K562 (cell line): ENCODE results near the gene DCAF7. TPM values are rescaled to one million over a fixed set of nuclear protein-coding genes. Genes with fewer than 3 reads are reported as not detected.
A peak's percentile ranks its signal among the peaks of the same experiment; 100 is the strongest.

Source experiments
- ATF7 ChIP-seq: fragments of 450-650 bp; IDR thresholded peaks from 2 replicates; pipeline ENCODE4 v1.7.1; 2014; ENCODE audit warnings: mild to moderate bottlenecking, moderate library complexity
- CREB1 ChIP-seq, 2 experiments: sonication (generic) in 1 of 2; formaldehyde crosslinking in 1 of 2; IDR thresholded peaks; 2 replicates each; pipeline versions ENCODE4 v1.6.1 to v1.8.0; 2012 to 2022; ENCODE audit warnings: inconsistent platforms in 1 of 2, mild to moderate bottlenecking in 1 of 2, missing genetic modification reagents in 1 of 2, moderate library complexity in 1 of 2
- DACH1 ChIP-seq: fragments of 450-650 bp; IDR thresholded peaks from 2 replicates; pipeline ENCODE4 v1.6.1; 2018; ENCODE audit not compliant: partially characterized antibody
- FOXP1 ChIP-seq: sonication (generic); formaldehyde crosslinking; IDR thresholded peaks from 2 replicates; pipeline ENCODE4 v1.8.0; 2022; ENCODE audit warnings: mild to moderate bottlenecking, missing genetic modification reagents
- ID3 ChIP-seq, 2 experiments: fragments of 250-450 bp in 1 of 2; fragments of 450-650 bp in 1 of 2; sonication (Bioruptor Pico) in 1 of 2; IDR thresholded peaks; 2 replicates each; pipeline versions ENCODE4 v1.6.1 to v1.8.0; 2016 to 2021; ENCODE audit warnings: mild to moderate bottlenecking in 2 of 2, moderate library complexity in 2 of 2, missing compliant biosample characterization in 1 of 2, missing genetic modification characterization in 1 of 2
- MYNN ChIP-seq, 2 experiments: sonication (generic); formaldehyde crosslinking in 1 of 2; IDR thresholded peaks; 2 replicates each; pipeline versions ENCODE4 v1.5.0 to v1.6.1; 2016 to 2020; ENCODE audit warnings: antibody characterized with exemption in 1 of 2, missing genetic modification reagents in 1 of 2
- NKRF ChIP-seq: fragments of 450-650 bp; IDR thresholded peaks from 2 replicates; pipeline ENCODE4 v1.6.1; 2016; ENCODE audit warnings: borderline replicate concordance
- PTTG1 ChIP-seq: fragments of 450-650 bp; IDR thresholded peaks from 2 replicates; pipeline ENCODE4 v1.6.1; 2016; ENCODE audit warnings: low read depth, mild to moderate bottlenecking, missing genetic modification characterization, missing compliant biosample characterization
- RB1 ChIP-seq: fragments of 450-650 bp; IDR thresholded peaks from 2 replicates; pipeline ENCODE4 v1.6.1; 2017; ENCODE audit warnings: low read depth, mild to moderate bottlenecking
- TCFL5 ChIP-seq: fragments of 250-450 bp; sonication (Bioruptor Pico); conservative IDR thresholded peaks from 2 replicates; pipeline ENCODE4 v1.6.1; 2021; ENCODE audit warnings: mild to moderate bottlenecking, moderate library complexity, matching md5 sums
- TOE1 ChIP-seq, 2 experiments: fragments of 450-650 bp in 1 of 2; sonication (generic) in 1 of 2; formaldehyde crosslinking in 1 of 2; IDR thresholded peaks; 2 replicates each; pipeline versions ENCODE4 v1.7.1 to v1.8.0; 2016 to 2022; ENCODE audit warnings: borderline replicate concordance in 2 of 2, mild to moderate bottlenecking in 2 of 2, antibody characterized with exemption in 1 of 2, inconsistent platforms in 1 of 2, low read depth in 1 of 2, missing genetic modification reagents in 1 of 2, moderate library complexity in 1 of 2
- YBX1 ChIP-seq: fragments of 450-650 bp; IDR thresholded peaks from 2 replicates; pipeline ENCODE4 v1.7.1; 2016; ENCODE audit warnings: mild to moderate bottlenecking
- ZBED1 ChIP-seq: IDR thresholded peaks from 2 replicates; pipeline ENCODE4 v1.6.1; 2014
- ZC3H11A ChIP-seq: IDR thresholded peaks from 2 replicates; pipeline ENCODE4 v1.6.1; 2012; ENCODE audit warnings: low read depth, low read length, improper control_type of control experiment
- ZNF217 ChIP-seq: sonication (generic); formaldehyde crosslinking; IDR thresholded peaks from 2 replicates; pipeline ENCODE4 v1.8.0; 2022; ENCODE audit warnings: mild to moderate bottlenecking, missing genetic modification reagents
- ZNF277 ChIP-seq: fragments of 250-450 bp; sonication (Bioruptor Pico); IDR thresholded peaks from 2 replicates; pipeline ENCODE4 v1.8.0; 2022; ENCODE audit warnings: inconsistent platforms, mild to moderate bottlenecking, moderate library complexity, borderline replicate concordance
- polyA plus RNA-seq, 8 experiments: library from polyadenylated mRNA; depleted of rRNA in 4 of 8; stranded (reverse) in 5 of 8; unstranded in 3 of 8; fragments of >200 nt; fragmentation: Nextera tagmentation in 2 of 8; fragmentation: Illumina TruSeq in 1 of 8; extraction: Ambion mirVana in 2 of 8; extraction: Trizol in 1 of 8; gene quantifications; 2 replicates each; pipeline versions ENCODE4 v1.2.1 to v1.2.3, GENCODE V29; 2011 to 2014; ENCODE audit warnings: inconsistent platforms in 1 of 8, missing spikeins in 1 of 8
- total RNA-seq, 7 experiments: library from RNA; depleted of rRNA in 6 of 7; stranded (reverse); fragments of >200 nt in 6 of 7; fragmentation: Illumina TruSeq in 2 of 7; extraction: Trizol in 2 of 7; gene quantifications; 2 replicates each; pipeline versions ENCODE4 v1.2.1 to v1.2.3, GENCODE V29; 2011 to 2021; ENCODE audit warnings: low replicate concordance in 1 of 7

Gene DCAF7
- total and polyA plus RNA-seq, 9 of the 15 experiments (the other 6 are each of a cell fraction or from before 2014, with no cell fraction given), result 30.8 to 123 (median 40.2) TPM

GRCh38 chr17:63549946-63550816, at the start of gene DCAF7 (continued):
- peak; percentile 90; the same call in 1 of the 2 replicates for TF ChIP-seq NKRF
- TF ChIP-seq ID3 (CRISPR knock-in tag; IDR thresholded peaks at IDR 0.05), result no peak
- no peak; the same call in 1 of the 2 replicates for TF ChIP-seq ID3 (tag; IDR thresholded peaks at IDR 0.05)
- peak; percentile 95 for TF ChIP-seq ATF7
- peak; percentile 81 for TF ChIP-seq FOXP1 (CRISPR knock-in tag)
- TF ChIP-seq RB1, result 0 out of 2 replicates have a peak, but pooled peaks have one; percentile 67
- no peak for TF ChIP-seq DACH1
- TF ChIP-seq ZNF217 (CRISPR knock-in tag), result no peak
- TF ChIP-seq CREB1 (IDR thresholded peaks at IDR 0.05), result peak; percentile 70
- peak; percentile 83 for TF ChIP-seq CREB1 (CRISPR knock-in tag; IDR thresholded peaks at IDR 0.05)
- TF ChIP-seq YBX1, result no peak
- peak; percentile 47; the same call in 1 of the 2 replicates for TF ChIP-seq TOE1 (IDR thresholded peaks at IDR 0.05; ENCODE audit: borderline replicate concordance)
- no peak for TF ChIP-seq TOE1 (CRISPR knock-in tag; IDR thresholded peaks at IDR 0.05; ENCODE audit: borderline replicate concordance, low read depth)
- no peak for TF ChIP-seq ZNF277 (CRISPR knock-in tag)
- TF ChIP-seq ZBED1, result peak; percentile 20; the same call in 1 of the 2 replicates
- no peak for TF ChIP-seq ZC3H11A
- no peak for TF ChIP-seq PTTG1 (tag)
- peak; percentile 56; the same call in 1 of the 2 replicates for TF ChIP-seq MYNN (IDR thresholded peaks at IDR 0.05)
- no peak for TF ChIP-seq MYNN (CRISPR knock-in tag; IDR thresholded peaks at IDR 0.05)
- no peak for TF ChIP-seq TCFL5
